GM12878 (cell line): Measurements from ENCODE around the gene SHC2. TPM values are rescaled to one million over a fixed set of nuclear protein-coding genes. Genes with fewer than 3 reads are reported as not detected.

Source experiments
- ATAC-seq: fragments of 200-7000 bp; cut with Tn5 transposase; 3 replicates; pipeline ENCODE4 v1.9.1; 2020; ENCODE audit warnings: mild to moderate bottlenecking, moderate library complexity
- BruUV-seq: library from RNA; stranded (reverse); fragments of 400-500 nt; replicated peaks from 2 replicates; lab custom pipeline; 2021; lab: Mats Ljungman, UMichigan
- CTCF ChIA-PET: fragments of 300-600 bp; sonication (Branson Sonifier 250); formaldehyde crosslinking; extraction: SDS; loops from one replicate; lab custom pipeline; 2021; ENCODE audit warnings: inconsistent platforms; lab: Yijun Ruan, JAX
- POLR2A ChIA-PET: fragments of 350-600 bp; formaldehyde crosslinking; extraction: SDS; loops from one replicate; lab custom pipeline; 2021; ENCODE audit warnings: inconsistent platforms; lab: Charles Lee
- RAD21 ChIA-PET: fragments of 300-600 bp; sonication (Branson Sonifier 250); formaldehyde crosslinking; loops from one replicate; lab custom pipeline; 2023; ENCODE audit warnings: antibody characterized with exemption; ENCODE audit not compliant: unreplicated experiment; lab: Charles Lee
- SMC1A ChIA-PET: fragments of 300-600 bp; sonication (Branson Sonifier 250); formaldehyde crosslinking; loops from one replicate; lab custom pipeline; 2023; ENCODE audit not compliant: unreplicated experiment, uncharacterized antibody; lab: Charles Lee
- DNase-seq: peaks from one replicate; pipeline ENCODE4 v3.0.0-alpha.2; 2011; ENCODE audit warnings: low read depth, low spot score
- FAIRE-seq: peaks from 3 replicates; lab custom pipeline; 2011; peaks lifted over from hg19 to GRCh38; lab: Jason Lieb, UNC
- H2AFZ ChIP-seq: 2 replicates; pipeline ENCODE4 v1.6.0; 2011; ENCODE audit warnings: low read depth, low read length, control low read depth; ENCODE audit not compliant: control insufficient read depth
- H3K27ac ChIP-seq: 2 replicates; pipeline ENCODE4 v1.5.1; 2011; ENCODE audit warnings: control low read depth; ENCODE audit not compliant: control insufficient read depth, insufficient read depth
- H3K27me3 ChIP-seq, 2 experiments: replicated peaks in 1 of 2; 2 replicates each; pipeline versions ENCODE4 v1.6.0 to v1.6.1; 2011; ENCODE audit warnings: low read length in 1 of 2; ENCODE audit not compliant: control insufficient read depth in 2 of 2, insufficient read depth in 2 of 2
- H3K36me3 ChIP-seq, 2 experiments: 2 replicates each; pipeline ENCODE4 v1.5.1; 2011; ENCODE audit warnings: low read length in 1 of 2; ENCODE audit not compliant: control insufficient read depth in 2 of 2, insufficient read depth in 2 of 2
- H3K4me1 ChIP-seq: 2 replicates; pipeline ENCODE4 v1.6.1; 2011; ENCODE audit warnings: mild to moderate bottlenecking, low read length, moderate library complexity, mixed read lengths; ENCODE audit not compliant: control insufficient read depth, insufficient read depth
- H3K4me2 ChIP-seq: 2 replicates; pipeline ENCODE4 v1.6.0; 2011; ENCODE audit warnings: control low read depth; ENCODE audit not compliant: control insufficient read depth, insufficient read depth
- H3K4me3 ChIP-seq: fragments of 200-600 bp; sonication (generic); 2 replicates; pipeline ENCODE4 v1.5.1; 2016
- H3K79me2 ChIP-seq: 2 replicates; pipeline ENCODE4 v1.6.0; 2011; ENCODE audit warnings: low read length; ENCODE audit not compliant: control insufficient read depth, insufficient read depth
- H3K9ac ChIP-seq: 2 replicates; pipeline ENCODE4 v1.8.0; 2011; ENCODE audit warnings: low read length, control low read depth, mixed read lengths; ENCODE audit not compliant: control insufficient read depth, insufficient read depth
- H3K9me3 ChIP-seq: replicated peaks from 3 replicates; pipeline ENCODE4 v1.5.1; 2011; ENCODE audit warnings: mild to moderate bottlenecking, low read length; ENCODE audit not compliant: control insufficient read depth, insufficient read depth
- H4K20me1 ChIP-seq: 2 replicates; pipeline ENCODE4 v1.6.0; 2011; ENCODE audit not compliant: control insufficient read depth, insufficient read depth
- GABPA ChIP-seq: IDR thresholded peaks from 2 replicates; pipeline ENCODE4 v1.6.1; 2014; ENCODE audit warnings: antibody characterized with exemption, low read depth, mild to moderate bottlenecking, inconsistent platforms
- HCFC1 ChIP-seq: fragments of 150-350 bp; IDR thresholded peaks from 2 replicates; pipeline ENCODE4 v1.6.1; 2014; ENCODE audit warnings: low read length
- NFIC ChIP-seq: IDR thresholded peaks from 2 replicates; pipeline ENCODE4 v1.6.1; 2012; ENCODE audit warnings: low read depth, mild to moderate bottlenecking, inconsistent platforms, low read length, moderate library complexity
- POLR2AphosphoS5 ChIP-seq: IDR thresholded peaks from 2 replicates; pipeline ENCODE4 v1.6.1; 2011; ENCODE audit warnings: mild to moderate bottlenecking, low read length, inconsistent platforms
- SIN3A ChIP-seq: IDR thresholded peaks from 2 replicates; pipeline ENCODE4 v1.6.1; 2012; ENCODE audit warnings: low read depth, low read length, improper control_type of control experiment
- SRF ChIP-seq, 2 experiments: IDR thresholded peaks; 2 replicates each; pipeline ENCODE4 v1.6.1; 2011; ENCODE audit warnings: low read depth in 2 of 2, low read length in 2 of 2, mild to moderate bottlenecking in 1 of 2, moderate library complexity in 1 of 2
- ZNF384 ChIP-seq: IDR thresholded peaks from 2 replicates; pipeline ENCODE4 v1.6.1; 2012; ENCODE audit warnings: low read depth, mild to moderate bottlenecking, low read length, improper control_type of control experiment, borderline replicate concordance
- WGBS: methylation state at CpG from one replicate; pipeline ENCODE4 v1.1.6; 2016; ENCODE audit warnings: low lambda C conversion rate; ENCODE audit not compliant: insufficient replicate concordance, insufficient coverage; ENCODE audit errors: missing lambda C conversion rate; 5-methylcytosine and 5-hydroxymethylcytosine counted together
- in situ Hi-C: fragments of 300-500 bp; cut with MboI; formaldehyde crosslinking; loops from 9 replicates; pipeline ENCODE4 v1.14.3; 2018; ENCODE audit warnings: mixed read lengths
- intact Hi-C: fragments of 100-400 bp; cut with micrococcal nuclease; formaldehyde crosslinking; loops from one replicate; pipeline ENCODE4 v1.14.2; 2022; ENCODE audit not compliant: unreplicated experiment
- polyA plus RNA-seq, 11 experiments: library from polyadenylated mRNA; depleted of rRNA in 4 of 11; unstranded in 6 of 11; stranded (reverse) in 5 of 11; fragments of >200 nt; fragmentation: Nextera tagmentation in 4 of 11; fragmentation: Illumina TruSeq in 1 of 11; extraction: Ambion mirVana in 4 of 11; extraction: Trizol in 1 of 11; gene quantifications; 1 replicate in 1 of 11; 2 replicates in 10 of 11; pipeline versions ENCODE4 v1.2.1 to v1.2.3, GENCODE V29; 2011 to 2016; ENCODE audit warnings: inconsistent platforms in 2 of 11, missing spikeins in 2 of 11, low read depth in 1 of 11
- total RNA-seq, 4 experiments: library from RNA; depleted of rRNA in 3 of 4; stranded (reverse); fragments of >200 nt in 3 of 4; fragmentation: Illumina TruSeq in 1 of 4; extraction: Trizol in 1 of 4; gene quantifications; 2 replicates each; pipeline versions ENCODE4 v1.2.1 to v1.2.3, GENCODE V29; 2013 to 2021
- TF ChIP-seq, protein P1 (sequence below): fragments of 150-350 bp; IDR thresholded peaks from 2 replicates; pipeline ENCODE4 v1.6.1; 2014; ENCODE audit warnings: mild to moderate bottlenecking, low read depth, low read length

Gene SHC2
- total and polyA plus RNA-seq, 10 of the 15 experiments (the other 5 are each of a cell fraction or from before 2014, with no cell fraction given): 0.08 TPM; not detected in 9

DNA sequence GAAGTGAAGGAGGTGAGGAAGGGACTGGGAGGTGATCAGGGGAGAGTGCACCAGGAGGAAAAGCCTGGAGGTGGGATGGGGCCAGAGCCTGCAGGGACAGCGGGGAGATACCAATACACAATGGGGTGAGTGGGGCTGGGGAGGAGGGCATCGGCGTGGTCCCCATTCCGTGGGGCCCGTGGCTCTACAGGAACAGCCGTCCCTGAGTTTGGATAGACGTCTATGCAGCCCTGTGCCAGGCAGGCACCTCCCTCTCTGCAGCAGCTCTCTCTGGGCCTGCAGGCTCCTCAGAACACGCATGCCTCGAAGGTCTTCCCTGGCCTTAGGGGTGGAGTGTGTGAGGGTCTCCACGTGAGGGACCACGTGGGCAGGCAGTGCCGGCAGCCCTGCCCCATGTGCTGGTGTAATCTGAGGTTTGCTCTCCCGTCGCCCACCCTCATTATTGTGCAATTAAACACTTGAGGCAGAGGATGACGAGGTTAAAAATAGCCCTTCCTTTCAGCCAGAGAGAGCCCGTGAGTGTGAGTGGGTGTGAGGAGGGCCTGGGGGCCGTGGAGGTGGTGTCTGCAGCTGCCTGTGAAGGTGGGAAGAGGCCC, 68.4 kb downstream of the SHC2 start:
- 25% methylated on average over 16 of the region's 17 CpGs for WGBS
- H3K79me2 ChIP-seq: no peaks in the 10 kb centered on the region
- ChIA-PET CTCF (no interaction called here), RAD21 (no interaction called here), POLR2A (no interaction called here), SMC1A (no interaction called here)
- no peak overlapping the region for H2AFZ ChIP-seq
- DNase-seq (no peak), ATAC-seq (no peak)
- no peak overlapping the region for H3K9ac ChIP-seq
- no peak overlapping the region for H3K4me3 ChIP-seq
- H3K36me3 ChIP-seq: no peaks in the 10 kb centered on the region
- no peaks in the 10 kb centered on the region for H3K4me1 ChIP-seq
- H4K20me1 ChIP-seq: no peaks in the 10 kb centered on the region
- H3K9me3 ChIP-seq: peaks cover 5% of the 10 kb centered on the region; the same call in 2 of the 3 replicates
- H3K27ac ChIP-seq: no peak overlapping the region
- intact Hi-C loops: no loop called here
- BruUV-seq: no TSS peak
- TF ChIP-seq SIN3A (no peak), NFIC (no peak), SRF (IDR thresholded peaks at IDR 0.05; ENCODE audit: low read depth in 2 of 2, low read length in 2 of 2) (no peak), POLR2AphosphoS5 (no peak), GABPA (no peak), HCFC1 (no peak), ZNF384 (no peak)
- TF ChIP-seq, protein P1, sequence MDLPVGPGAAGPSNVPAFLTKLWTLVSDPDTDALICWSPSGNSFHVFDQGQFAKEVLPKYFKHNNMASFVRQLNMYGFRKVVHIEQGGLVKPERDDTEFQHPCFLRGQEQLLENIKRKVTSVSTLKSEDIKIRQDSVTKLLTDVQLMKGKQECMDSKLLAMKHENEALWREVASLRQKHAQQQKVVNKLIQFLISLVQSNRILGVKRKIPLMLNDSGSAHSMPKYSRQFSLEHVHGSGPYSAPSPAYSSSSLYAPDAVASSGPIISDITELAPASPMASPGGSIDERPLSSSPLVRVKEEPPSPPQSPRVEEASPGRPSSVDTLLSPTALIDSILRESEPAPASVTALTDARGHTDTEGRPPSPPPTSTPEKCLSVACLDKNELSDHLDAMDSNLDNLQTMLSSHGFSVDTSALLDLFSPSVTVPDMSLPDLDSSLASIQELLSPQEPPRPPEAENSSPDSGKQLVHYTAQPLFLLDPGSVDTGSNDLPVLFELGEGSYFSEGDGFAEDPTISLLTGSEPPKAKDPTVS: no peak
- TF ChIP-seq, all 136 proteins: peak for 0
- no peak overlapping the region for H3K4me2 ChIP-seq
- in situ Hi-C loops: no loop called here
- H3K27me3 ChIP-seq: no peaks in the 10 kb centered on the region
- FAIRE-seq: no peak
